Activated T-helper 17 cell treated with anti-CD3 and anti-CD28 coated beads, Interleukin-2, amount 50 U/mL, for 72 hours (primary cell): ENCODE data around the gene TBX1. TPM values are rescaled to one million over a fixed set of nuclear protein-coding genes. Genes with fewer than 3 reads are reported as not detected.
A peak's percentile ranks its signal among the peaks of the same experiment; 100 is the strongest.
"Not testable (repeated sequence)": the region's sequence is repeated elsewhere in the genome, so short reads cannot be mapped to it uniquely, and the experiment has no call there.

ENCODE experiments used
- ATAC-seq: fragments of 150-1000 bp; cut with Tn5 transposase; replicated peaks from 2 replicates; pipeline ENCODE4 v1.10.0; 2021; ENCODE audit warnings: mild to moderate bottlenecking, moderate library complexity
- H3K27ac Mint-ChIP-seq: one replicate; pipeline ENCODE4 v1.8.0; 2022; ENCODE audit warnings: mixed read lengths
- H3K27me3 Mint-ChIP-seq: one replicate; pipeline ENCODE4 v1.8.0; 2022; ENCODE audit warnings: mixed read lengths
- H3K36me3 Mint-ChIP-seq: one replicate; pipeline ENCODE4 v1.8.0; 2022; ENCODE audit warnings: low read depth, mild to moderate bottlenecking, mixed read lengths
- H3K4me1 Mint-ChIP-seq: one replicate; pipeline ENCODE4 v1.8.0; 2022; ENCODE audit warnings: mixed read lengths
- H3K4me3 Mint-ChIP-seq: one replicate; pipeline ENCODE4 v1.8.0; 2022; ENCODE audit warnings: mild to moderate bottlenecking, mixed read lengths
- H3K9me3 Mint-ChIP-seq: one replicate; pipeline ENCODE4 v1.8.0; 2022; ENCODE audit warnings: mixed read lengths
- total RNA-seq, 2 donors: library from RNA; stranded (reverse); gene quantifications; one replicate each; pipeline ENCODE4 v1.2.3, GENCODE V29; 2022

TBX1 gene
- total RNA-seq, 2 donors from 2014 or later, result not detected

GRCh38 chr22:19784384-19785175 is 24.0 kb downstream of the TBX1 start:
- Mint-ChIP-seq H3K9me3 (no peaks in the 10 kb centered on the region), H3K36me3 (peaks cover 4% of the 10 kb centered on the region), H3K4me3 (no peak overlapping the region), H3K4me1 (no peaks in the 10 kb centered on the region), H3K27me3 (peaks cover 6% of the 10 kb centered on the region), H3K27ac (no peak overlapping the region)
- no peak for ATAC-seq

DNA sequence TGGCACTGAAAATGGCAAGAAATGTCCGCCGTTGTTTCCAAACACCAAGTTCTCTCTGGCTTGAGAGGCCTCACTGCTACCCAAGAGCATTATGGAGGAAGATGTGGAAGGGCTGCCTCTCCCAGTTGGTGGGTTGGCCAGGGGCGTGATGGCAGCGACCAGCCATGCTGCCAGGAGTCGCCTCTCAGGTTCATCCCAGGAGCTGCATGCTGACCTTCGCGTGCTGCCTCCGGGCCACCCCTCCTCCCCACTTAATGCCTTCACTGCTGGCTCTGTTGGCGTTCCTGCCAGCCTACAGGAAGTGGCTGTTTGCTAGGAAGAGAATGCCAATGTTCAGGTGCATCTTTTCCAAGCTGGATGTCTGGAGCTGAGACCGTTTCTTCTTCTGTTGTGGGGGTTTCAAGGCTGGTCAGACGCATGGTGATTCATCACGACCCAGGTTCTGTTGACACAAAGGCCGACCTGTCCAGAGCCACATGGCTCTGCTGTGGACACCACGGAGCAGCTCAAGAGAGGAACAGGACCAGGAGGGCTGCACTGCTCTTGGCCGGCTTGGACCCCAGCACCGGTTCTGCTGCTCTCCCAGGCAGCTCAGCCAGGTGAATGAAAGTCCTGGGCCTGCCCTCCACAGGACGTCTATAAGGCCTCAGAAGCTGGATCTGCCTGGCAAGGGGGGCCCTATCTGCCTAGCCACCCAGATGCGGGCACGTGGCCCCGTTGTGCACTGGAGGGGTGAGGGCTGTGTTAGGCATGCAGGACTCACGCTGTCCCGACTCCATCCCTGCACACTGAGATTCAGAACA is 25.1 kb downstream of the TBX1 start:
- Mint-ChIP-seq H3K36me3 (peaks cover 15% of the 10 kb centered on the region), H3K9me3 (no peaks in the 10 kb centered on the region), H3K27me3 (no peaks in the 10 kb centered on the region), H3K27ac (no peak overlapping the region), H3K4me3 (no peak overlapping the region), H3K4me1 (no peaks in the 10 kb centered on the region)
- no peak for ATAC-seq

DNA sequence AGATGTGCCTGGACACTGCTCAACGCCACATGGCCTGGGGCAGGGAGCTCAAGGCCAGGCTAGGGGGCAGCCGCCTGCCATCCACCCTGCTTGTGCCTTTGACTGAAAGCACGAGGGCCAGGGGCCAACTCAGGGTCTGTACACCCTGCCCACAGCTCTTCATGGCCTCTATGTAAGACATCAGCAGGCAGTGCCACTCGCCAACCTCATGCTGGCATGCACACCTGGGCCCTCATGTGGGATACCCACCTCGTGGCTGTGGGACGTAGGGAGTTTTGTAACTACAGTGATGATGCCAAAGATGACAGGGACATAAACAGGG is 25.6 kb downstream of the TBX1 start:
- ATAC-seq, result no peak
- Mint-ChIP-seq H3K9me3 (no peaks in the 10 kb centered on the region), H3K27me3 (no peaks in the 10 kb centered on the region), H3K4me1 (no peaks in the 10 kb centered on the region), H3K4me3 (no peak overlapping the region), H3K27ac (no peak overlapping the region), H3K36me3 (peaks cover 20% of the 10 kb centered on the region)

GRCh38 chr22:19786959-19787848 is 26.6 kb downstream of the TBX1 start:
- peaks cover 29% of the 10 kb centered on the region for H3K36me3 Mint-ChIP-seq
- no peak overlapping the region for H3K4me3 Mint-ChIP-seq
- H3K27ac Mint-ChIP-seq, result no peak overlapping the region
- no peak for ATAC-seq
- H3K4me1 Mint-ChIP-seq, result no peaks in the 10 kb centered on the region
- H3K9me3 Mint-ChIP-seq, result peaks cover 4% of the 10 kb centered on the region
- no peaks in the 10 kb centered on the region for H3K27me3 Mint-ChIP-seq

- H3K4me1 Mint-ChIP-seq, result no peaks in the 10 kb centered on the region
- no peak overlapping the region for H3K4me3 Mint-ChIP-seq
- no peak for ATAC-seq
- H3K9me3 Mint-ChIP-seq, result peaks cover 4% of the 10 kb centered on the region
- H3K36me3 Mint-ChIP-seq, result peaks cover 35% of the 10 kb centered on the region
- H3K27ac Mint-ChIP-seq, result no peak overlapping the region
- no peaks in the 10 kb centered on the region for H3K27me3 Mint-ChIP-seq
These were observed 27.2 kb downstream of the TBX1 start for GRCh38 chr22:19787849-19788141.

DNA sequence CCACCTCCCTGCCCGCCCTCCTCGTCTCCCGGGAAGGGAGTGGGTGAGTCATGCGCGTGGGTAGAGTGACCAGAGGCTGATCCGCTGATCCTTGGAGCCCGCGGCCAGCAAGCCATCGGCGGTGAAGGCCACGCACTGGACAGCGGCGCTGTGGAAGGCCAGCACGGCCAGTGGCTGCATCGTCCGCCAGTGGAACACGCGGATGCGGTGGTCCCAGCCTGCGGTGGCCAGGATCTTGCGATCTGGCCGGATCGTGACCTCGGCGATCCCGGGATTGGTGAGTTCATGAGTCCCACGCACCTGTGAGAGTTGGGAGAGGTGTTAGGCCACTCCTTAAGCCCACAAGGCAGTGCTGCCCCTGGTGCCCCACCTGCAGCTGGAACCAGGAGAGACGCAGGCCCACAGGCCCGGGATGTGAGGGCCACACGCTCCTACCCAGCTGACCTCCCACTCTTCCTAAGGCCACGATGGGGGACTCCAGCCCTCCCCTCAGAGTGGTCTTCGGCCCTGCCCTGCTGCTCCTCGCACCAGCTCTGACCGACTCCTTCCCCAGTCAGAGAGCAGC is 28.2 kb downstream of the TBX1 start:
- no peaks in the 10 kb centered on the region for H3K27me3 Mint-ChIP-seq
- H3K4me3 Mint-ChIP-seq, result no peak overlapping the region
- peaks cover 44% of the 10 kb centered on the region for H3K36me3 Mint-ChIP-seq
- H3K9me3 Mint-ChIP-seq, result peaks cover 10% of the 10 kb centered on the region
- no peak for ATAC-seq
- H3K27ac Mint-ChIP-seq, result no peak overlapping the region
- no peaks in the 10 kb centered on the region for H3K4me1 Mint-ChIP-seq

DNA sequence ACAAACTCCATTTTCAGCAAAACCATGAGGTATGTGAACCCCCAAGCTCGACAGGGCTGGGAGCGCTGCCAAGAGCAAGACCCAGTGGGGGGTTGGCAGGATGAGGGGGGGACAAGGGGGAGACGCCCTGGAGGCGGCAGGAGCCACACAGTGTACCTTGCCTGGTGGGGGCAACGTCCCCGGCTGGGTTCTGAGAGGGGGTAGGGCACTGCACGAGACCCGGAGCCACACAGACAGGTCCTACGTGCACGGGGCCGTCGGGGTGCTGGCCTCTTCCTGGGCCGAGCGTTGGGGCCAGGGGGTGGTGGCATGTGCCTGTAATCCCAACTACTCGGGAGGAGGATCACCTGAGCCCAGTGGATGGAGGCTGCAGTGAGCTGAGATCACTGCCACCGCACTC is 28.8 kb downstream of the TBX1 start:
- Mint-ChIP-seq H3K9me3 (peaks cover 10% of the 10 kb centered on the region), H3K27me3 (no peaks in the 10 kb centered on the region), H3K27ac (no peak overlapping the region), H3K36me3 (peaks cover 47% of the 10 kb centered on the region), H3K4me3 (no peak overlapping the region), H3K4me1 (no peaks in the 10 kb centered on the region)
- ATAC-seq, result no peak

DNA sequence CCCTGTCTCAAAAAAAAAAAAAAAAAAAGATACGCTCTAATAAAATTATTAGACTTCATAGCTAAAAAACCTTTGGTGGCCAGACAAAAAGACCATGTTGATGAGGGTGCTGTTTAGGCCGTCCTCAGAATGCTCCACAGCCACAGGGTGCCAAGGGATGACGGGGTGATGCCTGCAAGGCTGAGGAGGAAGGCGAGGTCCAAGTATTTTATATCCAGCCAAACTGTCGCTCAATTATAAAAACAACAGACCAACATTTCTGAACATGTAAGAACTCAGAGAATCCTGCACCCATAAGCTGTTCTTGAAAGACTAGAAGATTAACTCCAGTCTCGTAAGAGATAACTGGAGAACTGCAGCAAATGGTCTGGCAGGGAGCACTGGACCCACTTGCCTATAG is 29.2 kb downstream of the TBX1 start:
- no peaks in the 10 kb centered on the region for H3K4me1 Mint-ChIP-seq
- ATAC-seq, result no peak
- no peak overlapping the region for H3K27ac Mint-ChIP-seq
- H3K9me3 Mint-ChIP-seq, result peaks cover 10% of the 10 kb centered on the region
- H3K27me3 Mint-ChIP-seq, result no peaks in the 10 kb centered on the region
- peaks cover 47% of the 10 kb centered on the region for H3K36me3 Mint-ChIP-seq
- H3K4me3 Mint-ChIP-seq, result no peak overlapping the region

DNA sequence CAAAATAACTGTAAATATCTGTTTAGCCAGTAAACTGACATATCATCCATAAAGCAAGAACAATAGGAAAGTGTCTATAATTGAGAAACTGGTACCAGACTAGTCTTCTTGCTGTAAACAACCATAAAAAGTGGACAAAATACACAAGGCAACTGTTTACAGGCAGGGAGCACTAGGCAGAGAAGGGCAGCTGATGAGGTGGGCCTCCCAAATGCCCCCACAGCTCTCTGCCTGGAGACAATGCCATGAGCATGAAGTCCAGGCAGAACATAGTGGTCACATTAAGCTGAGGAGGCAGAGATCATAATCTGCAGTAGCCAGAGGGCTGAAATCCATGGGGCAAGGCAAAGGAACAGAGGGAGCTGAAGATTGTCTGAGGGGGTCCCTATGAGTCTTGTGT is 30.7 kb downstream of the TBX1 start:
- no peak overlapping the region for H3K27ac Mint-ChIP-seq
- no peak for ATAC-seq

GRCh38 chr22:19791894-19792293 is 31.3 kb downstream of the TBX1 start:
- Mint-ChIP-seq H3K4me3 (no peak overlapping the region), H3K4me1 (no peaks in the 10 kb centered on the region), H3K9me3 (peaks cover 10% of the 10 kb centered on the region), H3K27me3 (no peaks in the 10 kb centered on the region), H3K36me3 (peaks cover 47% of the 10 kb centered on the region), H3K27ac (peak overlapping the region; percentile 43)
- ATAC-seq, result no peak

More for the DNA sequence above, 30.7 kb downstream of the TBX1 start:
- H3K4me1 Mint-ChIP-seq, result no peaks in the 10 kb centered on the region
- no peaks in the 10 kb centered on the region for H3K27me3 Mint-ChIP-seq
- H3K36me3 Mint-ChIP-seq, result peaks cover 47% of the 10 kb centered on the region
- H3K4me3 Mint-ChIP-seq, result no peak overlapping the region
- peaks cover 10% of the 10 kb centered on the region for H3K9me3 Mint-ChIP-seq

DNA sequence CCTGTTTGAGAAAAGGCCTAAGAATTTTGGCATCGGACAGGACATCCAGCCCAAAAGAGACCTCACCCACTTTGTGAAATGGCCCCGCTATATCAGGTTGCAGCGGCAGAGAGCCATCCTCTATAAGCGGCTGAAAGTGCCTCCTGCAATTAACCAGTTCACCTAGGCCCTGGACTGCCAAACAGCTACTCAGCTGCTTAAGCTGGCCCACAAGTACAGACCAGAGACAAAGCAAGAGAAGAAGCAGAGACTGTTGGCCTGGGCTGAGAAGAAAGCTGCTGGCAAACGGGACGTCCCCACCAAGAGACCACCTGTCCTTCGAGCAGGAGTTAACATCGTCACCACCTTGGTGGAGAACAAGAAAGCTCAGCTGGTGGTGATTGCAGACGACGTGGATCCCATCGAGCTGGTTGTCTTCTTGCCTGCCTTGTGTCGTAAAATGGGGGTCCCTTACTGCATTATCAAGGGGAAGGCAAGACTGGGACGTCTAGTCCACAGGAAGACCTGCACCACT is 31.9 kb downstream of the TBX1 start:
- peaks cover 45% of the 10 kb centered on the region for H3K36me3 Mint-ChIP-seq
- ATAC-seq, H3K4me1 Mint-ChIP-seq, H3K4me3 Mint-ChIP-seq, H3K9me3 Mint-ChIP-seq, H3K27me3 Mint-ChIP-seq, H3K27ac Mint-ChIP-seq: not testable (repeated sequence)

DNA sequence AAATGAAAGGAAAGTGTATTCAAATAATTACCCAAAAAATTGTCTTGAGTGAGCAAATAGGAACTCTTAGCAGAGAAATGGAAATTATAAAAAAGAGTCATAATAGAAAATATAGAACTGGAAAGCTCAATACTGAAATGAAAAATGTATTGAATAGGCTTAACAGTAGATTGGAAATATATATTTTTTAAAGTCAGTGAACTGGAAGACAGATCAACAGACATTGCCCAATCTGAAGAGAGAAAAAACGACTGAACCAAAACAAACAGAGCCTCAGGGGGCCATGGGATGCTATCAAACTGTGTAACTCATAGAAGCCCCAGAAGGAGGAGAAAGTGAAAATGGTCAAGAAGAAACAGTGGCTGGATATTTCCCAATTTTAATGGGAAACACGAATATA is 32.6 kb downstream of the TBX1 start:
- peaks cover 43% of the 10 kb centered on the region for H3K36me3 Mint-ChIP-seq
- H3K27me3 Mint-ChIP-seq, result no peaks in the 10 kb centered on the region
- H3K4me3 Mint-ChIP-seq, result no peak overlapping the region
- no peak for ATAC-seq
- H3K4me1 Mint-ChIP-seq, result no peaks in the 10 kb centered on the region
- no peak overlapping the region for H3K27ac Mint-ChIP-seq
- H3K9me3 Mint-ChIP-seq, result peaks cover 10% of the 10 kb centered on the region

GRCh38 chr22:19793661-19794310 is 33.2 kb downstream of the TBX1 start:
- Mint-ChIP-seq H3K36me3 (peaks cover 43% of the 10 kb centered on the region), H3K27me3 (no peaks in the 10 kb centered on the region), H3K4me3 (no peak overlapping the region), H3K4me1 (no peaks in the 10 kb centered on the region), H3K27ac (no peak overlapping the region), H3K9me3 (peaks cover 10% of the 10 kb centered on the region)
- ATAC-seq, result no peak

GRCh38 chr22:19795617-19796008 is 35.0 kb downstream of the TBX1 start:
- Mint-ChIP-seq H3K4me3 (no peak overlapping the region), H3K36me3 (peaks cover 39% of the 10 kb centered on the region), H3K27me3 (no peaks in the 10 kb centered on the region), H3K27ac (no peak overlapping the region), H3K9me3 (peaks cover 10% of the 10 kb centered on the region), H3K4me1 (peaks cover 3% of the 10 kb centered on the region)
- ATAC-seq, result no peak
